Panc1 (cell line): Measurements from ENCODE around the gene THAP12. TPM values are rescaled to one million over a fixed set of nuclear protein-coding genes. Genes with fewer than 3 reads are reported as not detected.

Experiments used
- ATAC-seq: fragments of 200-7000 bp; cut with Tn5 transposase; 2 replicates; pipeline ENCODE4 v1.9.1; 2020; ENCODE audit warnings: mild to moderate bottlenecking, moderate library complexity
- BruUV-seq: library from RNA; stranded (reverse); fragments of 400-500 nt; replicated peaks from 2 replicates; lab custom pipeline; 2021; lab: Mats Ljungman, UMichigan
- CTCF ChIA-PET: fragments of 300-600 bp; sonication (Branson Sonifier 250); formaldehyde crosslinking; loops from one replicate; lab custom pipeline; 2022; ENCODE audit warnings: antibody characterized with exemption; lab: Charles Lee
- POLR2A ChIA-PET: fragments of 300-600 bp; sonication (Branson Sonifier 250); formaldehyde crosslinking; loops from one replicate; lab custom pipeline; 2022; ENCODE audit warnings: antibody characterized with exemption; lab: Charles Lee
- DNase-seq: peaks from one replicate; pipeline ENCODE4 v3.0.0-alpha.2; 2010; ENCODE audit warnings: low read depth, low spot score
- H3K27ac ChIP-seq: 2 replicates; pipeline ENCODE4 v1.5.1; 2011; ENCODE audit warnings: mild to moderate bottlenecking, low read length, inconsistent platforms
- H3K27me3 ChIP-seq: fragments of 200-500 bp; sonication (Bioruptor generic); 2 replicates; pipeline ENCODE4 v1.6.0; 2014; ENCODE audit warnings: low read length, inconsistent platforms; ENCODE audit not compliant: control insufficient read depth, insufficient read depth
- H3K36me3 ChIP-seq: fragments of 200-500 bp; sonication (Bioruptor generic); 2 replicates; pipeline ENCODE4 v1.5.1; 2014; ENCODE audit warnings: inconsistent platforms, mild to moderate bottlenecking, low read length, moderate library complexity; ENCODE audit not compliant: control insufficient read depth, insufficient read depth
- H3K4me1 ChIP-seq: 2 replicates; pipeline ENCODE4 v1.5.1; 2011; ENCODE audit warnings: inconsistent platforms, mild to moderate bottlenecking, low read length, moderate library complexity; ENCODE audit not compliant: control insufficient read depth, insufficient read depth
- H3K4me3 ChIP-seq, 2 experiments: 2 replicates each; pipeline ENCODE4 v1.5.1; 2011 to 2012; ENCODE audit warnings: low read depth in 2 of 2, low read length in 2 of 2, mild to moderate bottlenecking in 2 of 2, inconsistent platforms in 1 of 2, moderate library complexity in 1 of 2
- H3K9me3 ChIP-seq: fragments of 200-500 bp; sonication (Bioruptor generic); 2 replicates; pipeline ENCODE4 v1.5.1; 2014; ENCODE audit warnings: low read depth, mild to moderate bottlenecking, inconsistent platforms, low read length, moderate library complexity; ENCODE audit not compliant: control insufficient read depth, insufficient read depth
- CTCF ChIP-seq: fragments of 450-650 bp; IDR thresholded peaks from 2 replicates; pipeline ENCODE4 v1.5.1; 2017; ENCODE audit warnings: mild to moderate bottlenecking
- POLR2AphosphoS5 ChIP-seq: IDR thresholded peaks from 2 replicates; pipeline ENCODE4 v1.6.1; 2012; ENCODE audit warnings: mild to moderate bottlenecking, low read depth, low read length, moderate library complexity
- REST ChIP-seq, 2 experiments: IDR thresholded peaks; 2 replicates each; pipeline ENCODE4 v1.6.1; 2011 to 2012; ENCODE audit warnings: low read depth in 2 of 2, control low read depth in 1 of 2, low read length in 1 of 2, mild to moderate bottlenecking in 1 of 2, moderate library complexity in 1 of 2; ENCODE audit not compliant: insufficient read depth in 1 of 2
- SIN3A ChIP-seq: IDR thresholded peaks from 2 replicates; pipeline ENCODE4 v1.6.1; 2012; ENCODE audit warnings: low read depth, mild to moderate bottlenecking, low read length, moderate library complexity, borderline replicate concordance; ENCODE audit not compliant: insufficient read depth
- TCF7L2 ChIP-seq: IDR thresholded peaks from 2 replicates; pipeline ENCODE4 v1.6.1; 2011; ENCODE audit warnings: mild to moderate bottlenecking, low read depth, low read length, inconsistent platforms
- in situ Hi-C: cut with HindIII; loops from 2 replicates; pipeline ENCODE4 v1.10.0; 2016; ENCODE audit warnings: low sequenced_read_pairs, low pct_unique_long_range_greater_than_20kb
- intact Hi-C: fragments of 100-400 bp; cut with micrococcal nuclease; formaldehyde crosslinking; loops from one replicate; pipeline ENCODE4 v1.10.0; 2022; ENCODE audit not compliant: unreplicated experiment
- total RNA-seq: library from RNA; stranded (reverse); gene quantifications from one replicate; pipeline ENCODE4 v1.2.1, GENCODE V29; 2021; ENCODE audit not compliant: unreplicated experiment

Gene THAP12
- total RNA-seq, 1 experiment from 2014 or later = 57.3 TPM

- CTCF ChIA-PET = no interaction called here
- no peak for DNase-seq
- intact Hi-C loops (no loop called here), in situ Hi-C loops (no loop called here)
- H3K27ac ChIP-seq = no peak overlapping the region
- TF ChIP-seq SIN3A = no peak
- TF ChIP-seq POLR2AphosphoS5 = no peak
- TF ChIP-seq REST (IDR thresholded peaks at IDR 0.05; ENCODE audit: insufficient read depth in 1 of 2, low read depth in 2 of 2, low read length in 1 of 2) = no peak
- no peak for TF ChIP-seq TCF7L2
- TF ChIP-seq CTCF = no peak
- no peaks in the 10 kb centered on the region for H3K27me3 ChIP-seq
- no TSS peak for BruUV-seq
- H3K4me1 ChIP-seq = no peaks in the 10 kb centered on the region
- POLR2A ChIA-PET = interaction anchor here (0.6 kb wide), 1 partner anchor 514 kb away, joined by 4 read pairs; no protein-coding TSS in a partner anchor
- no peaks in the 10 kb centered on the region for H3K36me3 ChIP-seq
- no peaks in the 10 kb centered on the region for H3K9me3 ChIP-seq
- ATAC-seq = no peak
- no peak overlapping the region for H3K4me3 ChIP-seq
Observed at GRCh38 chr11:76327756-76328388, 53.1 kb downstream of the THAP12 start.

- Histone ChIP-seq H3K27me3 (no peaks in the 10 kb centered on the region), H3K36me3 (no peaks in the 10 kb centered on the region), H3K27ac (no peak overlapping the region), H3K4me3 (no peak overlapping the region), H3K4me1 (no peaks in the 10 kb centered on the region), H3K9me3 (no peaks in the 10 kb centered on the region)
- TF ChIP-seq REST (IDR thresholded peaks at IDR 0.05; ENCODE audit: insufficient read depth in 1 of 2, low read depth in 2 of 2, low read length in 1 of 2) = no peak
- TF ChIP-seq CTCF = no peak
- TF ChIP-seq TCF7L2 = no peak
- TF ChIP-seq SIN3A = no peak
- TF ChIP-seq POLR2AphosphoS5 = no peak
- POLR2A ChIA-PET = no interaction called here
- intact Hi-C loops = no loop called here
- no TSS peak for BruUV-seq
- no peak for ATAC-seq
- no peak for DNase-seq
- in situ Hi-C loops = no loop called here
- CTCF ChIA-PET = no interaction called here
Observed at GRCh38 chr11:76327202-76327601, 53.7 kb downstream of the THAP12 start.
